GM19324 (cell line): ENCODE data around the gene CUL1.

Source experiments
- ATAC-seq: cut with Tn5 transposase; IDR thresholded peaks from one replicate; pipeline ENCODE4 v1.9.1; 2021; ENCODE audit warnings: mild to moderate bottlenecking, moderate library complexity; ENCODE audit not compliant: unreplicated experiment, low FRiP score

The CUL1 gene

GRCh38 chr7:148750442-148751355, 52.0 kb downstream of the CUL1 start:
- no peak for ATAC-seq

- no peak for ATAC-seq
These were observed 54.5 kb downstream of the CUL1 start for GRCh38 chr7:148753224-148753623.

GRCh38 chr7:148754912-148755311, 56.2 kb downstream of the CUL1 start:
- ATAC-seq = no peak

- no peak for ATAC-seq
These were observed 63.0 kb downstream of the CUL1 start for GRCh38 chr7:148761499-148762278.

- no peak for ATAC-seq
These were observed 64.9 kb downstream of the CUL1 start for GRCh38 chr7:148763622-148764021.

- no peak for ATAC-seq
These were observed 71.3 kb downstream of the CUL1 start for GRCh38 chr7:148770004-148770403.

GRCh38 chr7:148772297-148773089, 73.8 kb downstream of the CUL1 start:
- ATAC-seq = no peak

GRCh38 chr7:148773334-148773733, 74.6 kb downstream of the CUL1 start:
- ATAC-seq = no peak

GRCh38 chr7:148774471-148774870, 75.8 kb downstream of the CUL1 start:
- no peak for ATAC-seq

- no peak for ATAC-seq
These were observed 84.2 kb downstream of the CUL1 start for GRCh38 chr7:148782757-148783456.

GRCh38 chr7:148783801-148784527, 85.3 kb downstream of the CUL1 start:
- no peak for ATAC-seq

GRCh38 chr7:148787571-148788295, 89.0 kb downstream of the CUL1 start:
- no peak for ATAC-seq

- ATAC-seq = no peak
These were observed 90.5 kb downstream of the CUL1 start for GRCh38 chr7:148789220-148789619.

- no peak for ATAC-seq
These were observed 91.5 kb downstream of the CUL1 start for GRCh38 chr7:148790131-148790726.

GRCh38 chr7:148790850-148791249, 92.1 kb downstream of the CUL1 start:
- no peak for ATAC-seq

- ATAC-seq = no peak
These were observed 92.8 kb downstream of the CUL1 start for GRCh38 chr7:148791546-148791945.

GRCh38 chr7:148793590-148793989, 94.9 kb downstream of the CUL1 start:
- ATAC-seq = no peak

GRCh38 chr7:148794476-148794875, 95.8 kb downstream of the CUL1 start:
- no peak for ATAC-seq
